Measurements from ENCODE around the gene BNIP5. TPM values are rescaled to one million over a fixed set of nuclear protein-coding genes. Genes with fewer than 3 reads are reported as not detected.

Gene BNIP5
- total RNA-seq, 1 donor from 2014 or later = not detected

- TF ChIP-seq, protein P1, sequence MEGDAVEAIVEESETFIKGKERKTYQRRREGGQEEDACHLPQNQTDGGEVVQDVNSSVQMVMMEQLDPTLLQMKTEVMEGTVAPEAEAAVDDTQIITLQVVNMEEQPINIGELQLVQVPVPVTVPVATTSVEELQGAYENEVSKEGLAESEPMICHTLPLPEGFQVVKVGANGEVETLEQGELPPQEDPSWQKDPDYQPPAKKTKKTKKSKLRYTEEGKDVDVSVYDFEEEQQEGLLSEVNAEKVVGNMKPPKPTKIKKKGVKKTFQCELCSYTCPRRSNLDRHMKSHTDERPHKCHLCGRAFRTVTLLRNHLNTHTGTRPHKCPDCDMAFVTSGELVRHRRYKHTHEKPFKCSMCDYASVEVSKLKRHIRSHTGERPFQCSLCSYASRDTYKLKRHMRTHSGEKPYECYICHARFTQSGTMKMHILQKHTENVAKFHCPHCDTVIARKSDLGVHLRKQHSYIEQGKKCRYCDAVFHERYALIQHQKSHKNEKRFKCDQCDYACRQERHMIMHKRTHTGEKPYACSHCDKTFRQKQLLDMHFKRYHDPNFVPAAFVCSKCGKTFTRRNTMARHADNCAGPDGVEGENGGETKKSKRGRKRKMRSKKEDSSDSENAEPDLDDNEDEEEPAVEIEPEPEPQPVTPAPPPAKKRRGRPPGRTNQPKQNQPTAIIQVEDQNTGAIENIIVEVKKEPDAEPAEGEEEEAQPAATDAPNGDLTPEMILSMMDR (IDR thresholded peaks at IDR 0.05) = no peak
- H3K4me3 ChIP-seq = no peak overlapping the region
- intact Hi-C loops (cut with DNase I) = no loop called here
- H3K4me1 ChIP-seq = no peaks in the 10 kb centered on the region
- no peak for DNase-seq (ENCODE audit: low spot score in 2 of 2)
- H3K27ac ChIP-seq = no peak overlapping the region
- peaks cover 3% of the 10 kb centered on the region for H3K27me3 ChIP-seq
- no peaks in the 10 kb centered on the region for H3K9me3 ChIP-seq
- H3K36me3 ChIP-seq = no peaks in the 10 kb centered on the region
Observed at GRCh38 chr6:36280983-36281382, 55.7 kb downstream of the BNIP5 start.

GRCh38 chr6:36280467-36280866 is 56.2 kb downstream of the BNIP5 start:
- intact Hi-C loops (cut with DNase I) = no loop called here
- H3K4me1 ChIP-seq = no peaks in the 10 kb centered on the region
- TF ChIP-seq, protein P1 (IDR thresholded peaks at IDR 0.05) = no peak
- no peaks in the 10 kb centered on the region for H3K9me3 ChIP-seq
- no peak overlapping the region for H3K27ac ChIP-seq
- H3K4me3 ChIP-seq = no peak overlapping the region
- no peaks in the 10 kb centered on the region for H3K27me3 ChIP-seq
- no peaks in the 10 kb centered on the region for H3K36me3 ChIP-seq
- no peak for DNase-seq (ENCODE audit: low spot score in 2 of 2)

GRCh38 chr6:36277946-36278470 is 58.7 kb downstream of the BNIP5 start:
- Histone ChIP-seq H3K36me3 (no peaks in the 10 kb centered on the region), H3K9me3 (no peaks in the 10 kb centered on the region), H3K4me3 (no peak overlapping the region), H3K27ac (no peak overlapping the region), H3K27me3 (no peaks in the 10 kb centered on the region), H3K4me1 (no peaks in the 10 kb centered on the region)
- intact Hi-C loops (cut with DNase I) = no loop called here
- DNase-seq (ENCODE audit: low spot score in 2 of 2) = no peak
- TF ChIP-seq, protein P1 (IDR thresholded peaks at IDR 0.05) = no peak

GRCh38 chr6:36276581-36277536 is 59.8 kb downstream of the BNIP5 start:
- Histone ChIP-seq H3K4me1 (no peaks in the 10 kb centered on the region), H3K4me3 (no peak overlapping the region), H3K9me3 (no peaks in the 10 kb centered on the region), H3K27ac (no peak overlapping the region), H3K36me3 (no peaks in the 10 kb centered on the region), H3K27me3 (no peaks in the 10 kb centered on the region)
- TF ChIP-seq, protein P1 (IDR thresholded peaks at IDR 0.05) = no peak
- DNase-seq (ENCODE audit: low spot score in 2 of 2) = peak in 1 of 2 donors; percentile 21
- intact Hi-C loops (cut with DNase I) = no loop called here

GRCh38 chr6:36273802-36274514 is 62.7 kb downstream of the BNIP5 start:
- H3K27me3 ChIP-seq = no peaks in the 10 kb centered on the region
- TF ChIP-seq, protein P1 (IDR thresholded peaks at IDR 0.05) = no peak
- intact Hi-C loops (cut with DNase I) = no loop called here
- H3K27ac ChIP-seq = no peak overlapping the region
- H3K9me3 ChIP-seq = no peaks in the 10 kb centered on the region
- H3K4me1 ChIP-seq = no peaks in the 10 kb centered on the region
- no peaks in the 10 kb centered on the region for H3K36me3 ChIP-seq
- peak in 1 of 2 donors; percentile 7 for DNase-seq (ENCODE audit: low spot score in 2 of 2)
- H3K4me3 ChIP-seq = no peak overlapping the region
